ENCODE measurements around the gene ANKZF1.

ANKZF1 gene

GRCh38 chr2:219261024-219261855 is 31.6 kb downstream of the ANKZF1 start:
- no peak for DNase-seq

GRCh38 chr2:219266232-219266631 is 36.6 kb downstream of the ANKZF1 start:
- no peak for DNase-seq

DNA sequence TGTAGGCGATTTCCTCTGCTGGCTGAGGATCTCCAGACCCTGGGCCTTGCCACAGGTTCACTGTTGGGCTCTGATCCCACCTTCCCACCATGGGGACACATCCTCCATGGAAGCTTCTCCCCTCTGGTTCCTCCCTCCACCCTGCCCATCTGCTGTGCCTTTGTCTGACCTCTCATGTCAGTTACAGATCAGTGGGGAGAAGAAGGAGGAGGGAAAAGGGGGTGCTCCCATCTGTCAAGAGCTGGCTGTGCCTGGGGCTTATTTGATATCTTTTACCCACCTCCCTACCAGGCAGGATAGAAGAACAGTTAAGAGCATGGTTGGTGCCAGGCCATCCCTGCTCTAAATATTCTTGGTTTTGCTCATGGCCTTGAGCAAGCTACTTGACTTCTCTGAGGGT is 37.3 kb downstream of the ANKZF1 start:
- DNase-seq: no peak

DNA sequence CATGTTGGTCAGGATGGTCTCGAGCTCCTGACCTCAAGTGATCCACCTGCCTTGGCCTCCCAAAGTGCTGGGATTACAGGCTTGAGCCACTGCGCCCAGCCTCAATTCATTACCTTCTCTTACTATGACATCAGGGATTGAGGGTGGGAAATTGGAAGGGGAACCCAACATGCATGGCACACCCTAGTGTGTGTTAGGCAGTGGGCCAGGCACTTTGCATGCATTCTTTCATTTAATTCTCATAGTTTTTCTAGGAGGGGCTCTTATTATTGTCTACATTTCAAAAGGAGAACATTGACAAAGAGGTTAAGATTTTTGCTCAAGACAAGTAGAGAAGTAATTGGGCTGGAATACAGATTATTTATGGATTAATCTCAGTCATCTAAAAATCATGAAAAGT is 38.7 kb downstream of the ANKZF1 start:
- no peak for DNase-seq

- no peak for DNase-seq
Measured at GRCh38 chr2:219269362-219270054, 39.9 kb downstream of the ANKZF1 start.

- no peak for DNase-seq
Measured at GRCh38 chr2:219270055-219270372, 40.4 kb downstream of the ANKZF1 start.

GRCh38 chr2:219271021-219271420 is 41.4 kb downstream of the ANKZF1 start:
- no peak for DNase-seq

GRCh38 chr2:219272356-219272755 is 42.8 kb downstream of the ANKZF1 start:
- no peak for DNase-seq

DNA sequence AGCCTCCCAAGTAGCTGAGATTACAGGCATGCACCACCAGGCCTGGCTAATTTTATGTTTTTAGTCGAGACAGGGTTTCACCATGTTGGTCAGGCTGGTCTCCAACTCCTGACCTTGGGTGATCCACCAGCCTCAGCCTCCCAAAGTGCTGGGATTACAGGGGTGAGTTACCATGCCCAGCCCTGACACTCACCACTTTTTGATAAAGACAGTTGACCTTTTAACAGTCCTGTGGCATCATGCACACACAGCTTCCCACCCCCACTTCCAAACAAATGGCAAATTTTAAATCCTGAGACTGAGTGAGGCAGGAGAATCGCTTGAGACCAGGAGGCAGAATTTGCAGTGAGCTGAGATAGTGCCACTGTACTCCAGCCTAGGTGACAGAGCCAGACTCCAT is 43.4 kb downstream of the ANKZF1 start:
- no peak for DNase-seq

- DNase-seq: no peak
Measured at GRCh38 chr2:219273937-219274336, 44.3 kb downstream of the ANKZF1 start.

DNA sequence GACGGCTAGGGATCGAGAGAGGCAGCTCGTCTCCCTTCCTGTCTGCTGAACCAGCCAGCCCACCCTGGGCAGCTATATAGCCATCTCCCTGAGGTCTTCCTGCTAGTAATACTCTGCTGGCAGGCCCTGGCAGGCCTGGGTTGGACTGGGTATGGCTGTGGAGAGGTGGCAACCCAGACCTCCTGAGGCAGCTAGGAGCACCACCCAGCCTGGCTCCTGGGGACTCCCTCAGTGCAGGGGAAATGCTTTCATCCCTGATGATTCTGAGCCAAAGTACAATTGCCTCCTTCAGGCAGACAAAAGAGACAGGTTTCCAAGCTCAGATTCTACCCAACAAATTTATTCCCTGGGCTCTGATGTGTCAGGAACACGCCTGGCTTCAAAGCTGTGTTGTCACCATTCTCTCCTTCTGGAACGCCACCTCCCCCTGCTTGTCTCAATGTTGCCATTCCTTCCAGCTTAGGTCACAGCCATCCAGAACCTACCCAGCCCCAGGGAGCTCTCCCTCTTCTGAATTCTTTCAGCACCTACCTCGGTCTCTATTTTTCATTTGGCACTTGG is 44.8 kb downstream of the ANKZF1 start:
- DNase-seq: no peak

DNA sequence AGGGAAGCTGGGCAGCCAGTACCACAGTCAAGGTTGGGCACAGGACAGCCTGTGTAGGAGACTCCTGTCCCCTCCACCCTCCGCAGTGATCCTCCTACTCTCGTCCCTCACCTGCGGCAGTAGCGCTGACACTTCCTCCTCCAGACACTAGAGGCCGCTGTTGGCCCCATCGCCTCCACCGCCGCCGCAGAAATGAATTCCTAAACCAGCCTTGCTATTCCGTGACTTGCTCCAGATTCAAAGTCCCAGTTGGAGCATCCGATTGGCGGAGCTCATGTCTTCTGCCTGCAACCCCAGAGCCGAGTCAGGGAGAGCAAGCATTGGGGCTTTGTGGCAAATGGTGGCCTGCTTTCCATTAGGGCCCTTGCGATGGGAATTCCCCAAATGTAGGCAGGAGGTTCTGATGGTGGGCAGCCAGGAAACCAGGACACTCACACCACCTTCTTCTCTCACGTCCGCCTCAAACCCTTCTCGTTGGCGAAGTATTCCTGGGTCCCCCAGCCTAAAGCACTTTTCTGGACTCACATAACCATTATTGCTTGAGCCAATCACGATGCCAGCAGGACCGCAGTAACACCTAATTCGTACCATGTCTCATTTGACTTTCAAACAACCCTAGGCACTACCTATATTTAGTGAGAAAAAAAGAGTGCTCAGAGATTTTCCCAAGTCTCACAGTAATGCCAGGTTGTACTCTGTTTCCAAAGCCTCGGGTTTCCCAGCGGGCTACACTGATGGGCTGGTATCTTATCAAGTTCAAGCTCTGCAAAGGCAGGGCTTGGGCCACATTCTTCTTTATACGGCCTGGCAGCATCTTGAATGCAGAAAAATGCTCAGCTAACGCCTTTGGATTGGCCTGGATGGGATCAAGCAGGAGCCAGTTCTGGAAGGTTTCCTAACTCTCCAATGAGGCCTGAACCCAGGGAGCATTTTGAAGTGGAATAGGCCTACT is 48.4 kb downstream of the ANKZF1 start:
- peak; percentile 57 for DNase-seq

DNA sequence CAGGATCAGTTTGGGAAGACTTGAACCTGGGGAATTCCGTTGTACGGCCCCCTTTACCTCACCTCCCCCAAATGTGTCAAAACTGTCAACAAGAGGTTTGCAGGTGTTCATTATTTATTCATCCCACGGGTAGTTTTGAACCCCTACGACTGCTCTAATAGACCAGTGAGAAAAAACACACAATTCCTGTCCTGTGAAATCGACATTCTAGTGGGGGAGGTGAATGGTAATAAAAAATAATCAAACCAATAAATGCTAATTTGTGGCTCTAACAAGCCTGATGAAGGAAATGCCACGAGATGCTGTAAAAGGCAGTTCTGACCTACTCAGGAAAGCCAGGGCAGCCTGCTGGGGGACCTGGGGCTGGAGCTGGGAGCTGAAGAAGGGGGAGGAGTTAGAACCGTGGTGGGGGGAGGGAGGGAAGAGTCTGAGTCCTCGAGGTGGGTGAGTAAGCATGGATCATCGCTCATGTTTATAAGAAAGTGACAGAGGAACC is 49.1 kb downstream of the ANKZF1 start:
- DNase-seq: no peak

DNA sequence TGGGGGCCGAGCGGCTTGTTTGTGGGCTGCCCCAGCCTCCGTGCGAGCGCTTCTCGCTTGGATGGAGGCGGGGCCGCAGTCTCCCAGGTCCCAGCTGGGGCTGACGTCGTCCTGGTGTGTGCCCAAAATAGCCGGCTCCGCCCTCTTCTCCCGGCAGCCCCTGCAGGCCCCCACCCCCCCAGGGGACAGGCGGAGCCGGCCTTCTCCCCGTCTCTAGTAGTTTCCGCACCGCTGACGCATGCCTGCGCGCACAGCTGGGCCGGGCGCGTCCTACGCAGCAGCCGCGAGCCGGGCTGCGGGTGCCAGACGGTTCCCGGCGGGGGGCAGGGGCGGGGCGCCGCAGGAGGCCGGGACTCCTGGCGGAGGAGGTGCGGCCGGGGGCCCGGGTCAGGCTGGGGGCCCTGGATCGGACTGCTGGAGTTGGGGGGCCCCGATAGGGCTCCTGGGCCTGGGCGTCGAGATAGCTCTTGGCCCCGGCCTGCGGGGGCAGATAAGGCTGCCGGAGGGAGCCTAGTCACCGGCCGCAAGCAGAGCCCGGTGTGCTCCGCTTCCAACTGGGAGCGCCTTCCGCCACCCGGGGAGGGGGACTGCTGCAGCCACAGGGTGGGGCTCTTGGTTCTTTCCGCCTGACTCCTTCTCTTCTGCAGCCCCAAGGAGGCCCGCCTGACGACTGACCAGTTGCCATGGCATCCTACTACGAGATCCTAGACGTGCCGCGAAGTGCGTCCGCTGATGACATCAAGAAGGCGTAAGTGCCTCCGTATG is 49.7 kb downstream of the ANKZF1 start, which contains the start of gene DNAJB2:
Gene DNAJB2 (plus strand): TSS at position 216 of the 765 bp plus-strand sequence. CDS start 468 bp downstream, at position 684.
- DNase-seq: peak; percentile 89

- DNase-seq: no peak
Measured at GRCh38 chr2:219279916-219280516, 50.4 kb downstream of the ANKZF1 start.

GRCh38 chr2:219280651-219281050 is 51.0 kb downstream of the ANKZF1 start:
- no peak for DNase-seq

DNA sequence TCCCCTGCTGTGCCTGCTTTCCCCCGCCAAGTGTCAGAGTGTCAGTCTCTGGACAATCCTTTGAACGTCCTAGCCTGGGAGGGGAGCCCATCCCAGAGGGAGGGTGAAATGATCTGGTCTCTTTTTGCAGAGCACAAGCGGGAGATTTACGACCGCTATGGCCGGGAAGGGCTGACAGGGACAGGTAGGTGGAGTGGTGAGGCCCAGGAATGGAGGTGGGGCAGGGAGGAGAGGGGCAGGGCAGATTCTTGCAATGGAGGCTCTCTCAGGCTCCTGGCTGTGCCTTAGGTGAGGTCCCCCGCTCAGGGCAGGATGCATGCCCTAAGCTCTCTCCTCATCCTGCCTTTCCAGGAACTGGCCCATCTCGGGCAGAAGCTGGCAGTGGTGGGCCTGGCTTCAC is 52.0 kb downstream of the ANKZF1 start:
- DNase-seq: no peak

GRCh38 chr2:219282375-219282774 is 52.8 kb downstream of the ANKZF1 start:
- DNase-seq: no peak

DNA sequence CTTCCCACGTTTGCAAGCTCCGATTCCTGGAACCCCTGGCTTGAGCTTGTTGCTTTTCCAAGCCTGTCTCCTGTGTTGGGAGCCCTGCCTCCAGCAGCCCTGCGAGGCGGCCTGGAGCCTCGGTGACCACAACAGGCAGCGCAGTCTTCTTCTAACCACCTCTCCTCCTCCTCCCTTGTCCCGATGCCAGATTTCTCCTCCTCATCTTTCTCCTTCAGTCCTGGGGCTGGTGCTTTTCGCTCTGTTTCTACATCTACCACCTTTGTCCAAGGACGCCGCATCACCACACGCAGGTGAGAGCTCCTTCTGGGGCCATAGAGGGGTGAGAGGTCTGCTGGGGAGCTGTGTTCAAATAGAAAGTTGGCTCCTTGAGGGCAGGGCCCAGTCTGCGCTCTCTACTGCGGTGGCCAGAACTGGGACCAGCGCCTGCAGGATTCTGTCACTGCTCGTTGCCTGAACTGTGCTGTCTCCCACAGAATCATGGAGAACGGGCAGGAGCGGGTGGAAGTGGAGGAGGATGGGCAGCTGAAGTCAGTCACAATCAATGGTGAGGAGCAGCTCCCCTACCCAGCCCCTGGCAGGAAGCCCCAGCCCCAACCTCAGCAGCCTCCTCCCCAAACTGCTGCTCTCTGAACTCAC is 53.5 kb downstream of the ANKZF1 start:
- no peak for DNase-seq

DNA sequence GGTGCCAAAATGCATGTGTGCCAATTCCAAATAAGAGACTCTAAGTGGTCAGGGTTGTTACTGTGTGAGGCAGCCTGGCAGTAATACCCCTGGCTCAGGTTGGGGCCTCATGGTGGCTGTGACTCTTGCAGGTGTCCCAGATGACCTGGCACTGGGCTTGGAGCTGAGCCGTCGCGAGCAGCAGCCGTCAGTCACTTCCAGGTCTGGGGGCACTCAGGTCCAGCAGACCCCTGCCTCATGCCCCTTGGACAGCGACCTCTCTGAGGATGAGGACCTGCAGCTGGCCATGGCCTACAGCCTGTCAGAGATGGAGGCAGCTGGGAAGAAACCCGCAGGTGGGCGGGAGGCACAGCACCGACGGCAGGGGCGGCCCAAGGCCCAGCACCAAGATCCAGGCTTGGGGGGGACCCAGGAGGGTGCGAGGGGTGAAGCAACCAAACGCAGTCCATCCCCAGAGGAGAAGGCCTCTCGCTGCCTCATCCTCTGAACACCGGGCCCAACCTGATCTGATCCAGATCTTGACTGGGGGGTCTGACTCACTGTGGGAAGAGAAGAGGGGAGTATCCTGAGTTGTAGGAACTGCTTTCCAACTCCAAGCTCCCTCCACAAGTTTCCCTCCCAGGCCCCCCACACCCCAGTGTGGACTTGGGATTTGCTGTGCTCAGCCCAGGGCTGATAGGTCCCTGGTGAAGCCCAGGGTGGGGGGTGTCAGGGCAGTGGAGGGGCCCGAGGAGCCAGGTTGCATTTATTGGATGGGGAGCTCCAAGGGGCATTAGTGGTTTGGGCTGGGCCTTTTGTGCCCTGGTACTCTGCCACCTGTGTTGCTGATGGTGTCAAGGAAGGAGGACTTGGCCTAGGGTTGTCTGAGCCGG is 55.1 kb downstream of the ANKZF1 start:
- no peak for DNase-seq
